CD4-positive, alpha-beta T cell treated with Interleukin-2 at 100 ng/mL for 4 hours (primary cell): ENCODE results near the gene PGAM1.
"Not testable (repeated sequence)": the region's sequence is repeated elsewhere in the genome, so short reads cannot be mapped to it uniquely, and the experiment has no call there.

Experiments used
- DNase-seq: peaks from one replicate; pipeline ENCODE4 v3.0.0-alpha.2; 2020; ENCODE audit warnings: low spot score

PGAM1 gene

DNA sequence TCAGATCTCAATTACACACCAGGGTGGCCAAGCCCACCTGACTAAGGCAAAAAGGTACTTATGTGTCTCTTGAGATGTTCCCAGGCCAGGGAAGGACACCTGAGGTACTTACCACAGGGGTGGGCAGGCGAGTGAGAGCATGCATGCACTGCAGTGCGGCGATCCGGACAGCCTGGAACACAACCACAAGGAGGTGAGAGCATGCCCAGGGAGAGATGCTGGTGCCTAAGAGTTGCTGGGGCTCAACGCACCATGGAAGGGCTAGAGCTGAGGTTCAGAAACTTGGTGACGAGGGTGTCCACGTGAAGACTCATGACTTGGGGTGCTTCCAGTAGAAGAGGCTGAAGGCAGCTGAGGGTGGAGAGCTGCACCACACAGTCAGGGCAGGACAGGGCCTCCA is 33.1 kb downstream of the PGAM1 start:
- DNase-seq, result no peak

DNA sequence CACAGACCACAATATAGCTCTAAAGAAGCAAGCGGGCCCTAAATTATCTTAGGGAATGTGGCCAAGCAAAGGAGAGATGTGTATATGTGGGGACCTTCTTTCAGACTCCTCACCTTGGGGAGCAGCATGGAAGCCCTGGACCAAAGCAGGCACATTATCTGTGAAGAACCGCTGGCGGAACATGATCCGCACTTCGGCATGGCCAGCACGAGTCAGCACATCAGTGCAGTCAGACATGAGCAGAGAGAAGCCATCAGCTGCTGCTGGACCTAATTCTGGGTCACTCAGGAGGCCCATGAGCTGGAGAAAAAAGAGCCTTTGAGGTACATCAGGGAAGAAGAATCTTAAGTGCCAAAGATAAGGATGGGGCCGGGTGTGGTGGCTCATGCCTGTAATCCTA is 33.9 kb downstream of the PGAM1 start:
- no peak for DNase-seq

DNA sequence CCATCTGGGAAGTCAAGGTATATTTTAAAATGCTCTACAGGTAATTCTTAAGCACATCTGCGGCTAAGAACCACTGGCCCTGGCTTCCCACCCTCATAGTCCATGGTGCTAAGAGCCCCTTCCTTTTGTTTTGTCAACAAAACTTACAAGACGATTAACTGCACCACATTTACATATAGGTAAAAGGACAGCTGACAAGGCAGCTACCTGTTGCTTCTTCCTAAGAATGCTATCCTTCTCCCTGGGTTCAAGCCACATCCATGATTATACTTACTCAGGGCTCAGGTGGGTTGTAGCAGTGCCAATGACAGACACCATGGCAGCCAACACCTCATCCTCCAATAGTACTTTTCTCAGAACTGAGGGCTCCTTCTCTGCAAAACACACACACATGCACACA is 36.3 kb downstream of the PGAM1 start:
- DNase-seq, result no peak

DNA sequence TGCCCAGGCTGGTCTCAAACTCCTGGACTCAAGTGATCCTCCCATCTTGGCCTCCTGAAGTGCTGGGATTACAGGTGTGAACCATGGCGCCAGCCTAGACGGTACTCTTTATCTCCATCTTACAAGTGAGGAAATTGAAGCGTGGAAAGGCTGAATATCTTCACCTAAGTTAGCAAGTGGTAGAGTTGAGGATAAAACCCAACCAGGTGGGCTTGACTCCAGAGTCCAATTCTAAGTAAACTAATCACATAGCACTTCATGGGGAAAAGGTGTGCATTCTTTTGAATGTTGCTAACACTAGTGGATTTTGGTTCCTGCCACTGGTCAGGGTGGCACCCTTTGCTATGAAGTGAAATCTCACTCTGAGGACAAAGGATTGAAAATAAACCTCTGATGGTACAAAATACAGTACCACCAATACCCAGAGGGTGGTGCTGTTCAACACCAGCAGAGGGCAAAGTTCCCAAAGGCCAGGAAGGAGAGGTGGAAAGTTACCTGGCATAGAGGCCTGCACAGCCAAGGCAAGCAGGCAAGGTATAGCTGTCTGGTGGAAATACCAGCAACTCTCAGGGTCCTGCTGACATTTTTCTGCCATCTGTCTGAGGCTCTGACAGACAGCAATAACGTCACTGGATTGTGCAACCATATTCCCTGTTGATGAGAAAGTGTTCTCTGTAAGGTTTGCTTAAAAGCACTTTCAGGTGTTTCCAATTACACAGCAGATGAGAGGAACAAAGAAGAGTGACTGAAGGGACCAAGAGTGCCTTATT is 37.6 kb downstream of the PGAM1 start:
- peak; percentile 51 for DNase-seq

DNA sequence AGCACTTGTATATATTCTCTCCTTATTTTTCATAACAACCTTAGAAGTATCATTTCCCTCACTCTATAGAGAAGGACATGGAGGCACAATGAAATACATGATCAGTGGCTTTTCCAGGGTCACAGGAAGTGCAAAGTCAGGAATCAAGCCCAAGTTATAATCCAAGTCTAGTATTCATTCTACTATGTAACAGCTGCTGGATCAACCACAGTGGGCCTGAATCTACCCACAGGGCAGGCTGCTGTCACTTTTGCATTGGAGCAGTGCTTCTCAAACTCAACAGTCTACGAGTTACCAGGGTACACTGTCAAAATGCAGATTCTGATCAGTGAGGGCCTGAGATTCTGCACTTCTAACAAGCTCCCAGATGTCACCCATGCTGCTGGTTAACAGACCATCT is 38.2 kb downstream of the PGAM1 start:
- no peak for DNase-seq

DNA sequence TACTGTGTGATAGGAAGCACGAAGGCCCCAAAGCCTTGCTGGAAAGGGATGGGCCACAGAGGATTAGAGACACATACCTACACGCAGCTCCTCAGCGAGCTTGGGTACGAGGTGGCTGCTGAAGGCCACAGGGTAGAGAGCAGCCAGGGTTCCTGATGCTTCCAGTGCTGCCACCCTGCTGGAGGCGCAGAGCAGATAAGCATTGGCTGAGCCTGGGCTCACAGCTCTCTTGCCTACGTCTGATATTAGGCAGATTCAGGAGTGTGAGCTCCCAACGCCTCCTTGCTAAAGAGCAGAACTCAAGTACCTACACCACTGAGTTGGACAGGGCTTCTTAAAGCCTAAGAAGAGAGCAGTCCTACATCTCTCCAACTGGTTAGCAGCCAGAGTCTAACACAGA is 40.0 kb downstream of the PGAM1 start:
- no peak for DNase-seq

DNA sequence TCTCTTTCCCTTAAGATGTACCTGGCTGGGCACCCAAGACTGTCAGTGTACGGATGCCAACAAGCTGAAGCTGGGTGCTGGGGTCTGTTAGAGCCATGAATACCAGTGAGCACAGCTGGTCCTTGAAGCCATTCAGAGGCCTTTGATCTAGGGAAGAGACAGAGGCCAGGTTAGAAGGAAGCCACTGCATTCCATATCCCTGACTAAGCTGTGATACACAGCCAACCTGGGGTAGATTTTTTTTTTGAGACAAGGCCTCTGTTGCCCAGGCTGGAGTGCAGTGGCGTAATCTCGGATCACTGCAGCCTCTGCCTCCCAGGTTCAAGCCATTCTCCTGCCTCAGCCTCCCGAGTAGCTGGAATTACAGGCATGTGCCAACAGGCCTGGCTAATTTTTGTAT is 40.8 kb downstream of the PGAM1 start:
- DNase-seq, result no peak

DNA sequence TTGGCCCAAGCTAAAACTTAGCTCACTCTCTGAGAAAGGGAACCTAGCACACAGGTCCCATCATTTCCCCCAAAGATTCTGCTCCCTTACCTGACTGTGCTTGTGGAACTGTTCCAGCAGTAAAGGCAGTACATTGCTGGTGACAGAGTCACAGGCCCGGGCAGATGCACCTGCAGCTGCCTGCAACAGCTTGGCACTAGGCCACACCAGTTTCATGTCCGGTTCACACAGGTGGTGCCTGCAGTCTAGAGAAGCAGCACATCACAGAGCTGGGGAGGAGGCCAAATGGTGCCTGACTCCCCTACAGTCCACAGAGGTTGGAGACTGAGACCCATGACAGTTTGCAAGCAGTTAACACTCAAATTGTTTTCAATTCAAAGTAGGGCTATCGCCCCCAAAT is 42.2 kb downstream of the PGAM1 start:
- DNase-seq, result no peak

DNA sequence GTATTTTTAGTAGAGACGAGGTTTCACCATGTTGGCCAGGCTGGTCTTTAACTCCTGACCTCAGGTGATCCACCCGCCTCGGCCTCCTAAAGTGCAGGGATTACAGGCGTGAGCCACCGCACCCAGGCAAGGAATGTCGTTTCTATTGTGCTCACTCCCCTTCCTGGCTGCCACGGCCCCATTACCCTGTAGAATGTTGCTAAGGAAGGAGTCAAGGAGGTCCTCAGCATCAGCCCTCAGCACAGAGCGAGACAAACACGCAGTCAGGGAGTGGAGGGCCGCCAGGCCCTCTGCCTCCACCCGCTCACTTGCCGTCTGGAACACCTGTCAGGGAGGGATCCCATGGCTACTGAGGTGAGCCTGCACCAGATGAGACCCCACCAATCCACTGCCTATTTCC is 42.8 kb downstream of the PGAM1 start:
- DNase-seq, result not testable (repeated sequence)

DNA sequence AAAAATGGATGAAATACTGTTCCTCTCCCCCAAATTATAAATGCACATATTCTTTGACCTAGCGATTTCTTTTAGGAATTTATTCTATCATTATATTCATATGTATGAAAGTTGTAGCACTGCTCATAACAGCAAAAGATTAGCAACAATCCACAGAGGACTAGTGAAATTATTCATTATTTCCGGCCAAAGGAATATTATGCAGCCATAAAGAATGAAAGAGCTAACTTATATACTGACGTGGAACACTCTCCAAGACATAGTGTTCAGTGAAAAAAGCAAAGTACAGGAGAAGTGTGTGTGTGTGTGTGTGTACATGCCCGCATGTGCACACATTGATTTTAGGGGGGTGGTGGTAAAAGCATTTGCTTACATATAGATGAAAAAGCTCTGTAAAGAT is 48.9 kb downstream of the PGAM1 start:
- no peak for DNase-seq

DNA sequence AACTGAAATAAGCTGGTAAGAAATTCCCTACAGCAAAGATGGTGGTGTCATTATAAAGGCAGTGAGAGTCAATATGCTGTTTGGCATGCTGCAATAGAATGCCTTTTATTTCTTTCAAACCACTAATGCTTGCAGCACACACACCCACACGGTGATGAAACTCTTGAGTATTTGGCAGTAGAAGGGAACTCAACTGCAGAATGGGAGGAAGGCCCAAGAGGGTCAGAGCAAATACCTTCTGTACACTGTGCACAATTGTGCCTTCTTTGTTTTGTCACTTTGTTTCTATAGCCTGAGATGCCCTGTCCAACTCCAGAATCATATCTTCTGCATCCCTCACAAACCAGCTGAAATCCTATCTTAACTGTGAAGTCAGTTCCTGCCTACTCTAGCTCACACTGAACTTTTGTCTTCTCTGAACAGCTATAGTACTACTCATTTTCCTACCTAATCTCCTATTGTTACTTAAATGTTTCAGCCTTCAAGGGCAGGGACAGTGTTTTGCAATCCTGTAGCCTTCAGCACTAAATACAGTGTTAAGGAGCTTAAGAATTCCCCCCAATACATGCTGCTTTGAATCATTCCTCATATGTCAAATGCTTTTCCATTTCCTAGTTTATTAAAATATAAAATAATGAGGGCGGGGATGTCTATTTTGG is 50.1 kb downstream of the PGAM1 start:
- no peak for DNase-seq

DNA sequence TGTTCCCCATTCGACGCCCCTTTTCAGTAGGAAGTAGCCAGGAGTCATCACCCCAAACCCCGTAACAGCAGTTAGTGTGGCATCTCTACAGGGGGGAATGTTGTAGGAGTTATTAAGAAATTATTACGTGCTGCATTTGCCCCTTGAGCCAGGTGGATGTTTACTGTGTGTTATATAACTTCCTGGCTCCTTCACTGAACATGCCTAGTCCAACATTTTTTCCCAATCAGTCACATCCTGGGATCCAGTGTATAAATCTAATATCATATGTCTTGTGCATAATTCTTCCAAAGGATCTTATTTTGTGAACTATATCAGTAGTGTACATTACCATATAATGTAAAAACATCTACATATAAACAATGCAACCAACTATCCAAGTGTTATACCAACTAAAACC is 53.4 kb downstream of the PGAM1 start:
- DNase-seq, result not testable (repeated sequence)

DNA sequence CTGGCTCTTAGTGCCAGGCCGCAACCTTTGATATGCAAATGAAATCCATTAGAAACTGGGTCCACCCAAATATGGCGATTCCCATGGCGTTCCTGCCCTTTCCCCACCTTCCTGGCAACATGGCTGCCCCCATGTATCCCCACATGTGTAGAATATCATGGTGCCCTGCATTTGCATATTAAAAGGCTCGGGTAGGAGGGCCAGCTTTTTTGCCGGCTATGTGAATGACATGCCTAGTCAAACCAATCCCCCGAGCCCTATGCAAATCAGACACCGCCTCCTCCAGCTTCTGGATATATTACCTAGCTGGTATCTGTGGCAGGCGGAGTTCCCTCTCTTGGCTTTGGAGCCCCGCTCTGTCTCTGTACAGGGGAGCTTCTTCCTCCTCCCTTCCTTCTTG is 53.9 kb downstream of the PGAM1 start:
- no peak for DNase-seq

DNA sequence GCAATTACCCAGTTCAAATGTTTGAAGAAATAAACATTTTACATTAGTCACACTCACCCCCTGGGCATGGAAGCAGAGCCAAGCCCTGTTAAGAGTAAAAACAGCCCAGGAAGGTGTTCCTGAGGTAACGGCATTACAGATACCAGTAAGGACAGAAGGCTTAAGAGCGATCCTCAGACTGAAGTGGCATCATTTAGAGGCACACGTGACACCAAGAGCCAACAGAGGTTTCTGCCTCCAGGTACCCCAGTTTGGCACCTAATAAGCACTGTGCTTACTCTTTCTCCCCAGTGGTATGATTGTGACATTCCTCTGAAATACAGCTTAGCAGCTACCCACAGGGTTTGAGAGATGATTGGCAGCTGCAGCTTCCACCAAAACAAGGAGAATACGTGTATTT is 55.1 kb downstream of the PGAM1 start:
- no peak for DNase-seq

DNA sequence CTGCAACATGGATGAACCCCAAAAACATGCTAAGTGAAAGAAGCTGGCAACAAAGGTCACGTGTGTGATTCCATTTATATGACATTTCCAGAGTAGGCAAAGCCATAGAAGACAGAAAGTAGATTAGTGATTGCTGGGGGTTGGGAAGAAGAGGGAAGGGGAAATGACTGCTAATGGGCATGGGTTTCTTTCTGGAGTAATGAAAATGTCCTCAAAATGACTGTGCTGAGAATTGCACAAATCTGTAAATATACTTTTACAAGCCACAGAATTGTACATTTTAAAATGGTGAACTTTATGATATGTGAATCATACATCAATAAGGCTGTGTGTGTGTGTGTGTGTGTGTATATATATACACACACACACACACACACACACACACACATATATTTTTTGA is 56.4 kb downstream of the PGAM1 start:
- no peak for DNase-seq
